Adrenal gland (tissue), 5 donors: ENCODE data around the gene TNFRSF25.

Experiments used
- CTCF ChIP-seq, 6 experiments: fragments of 450-650 bp in 4 of 6; fragments of 200-600 bp in 2 of 6; sonication (generic) in 1 of 6; IDR thresholded peaks; 1 replicate in 5 of 6; 2 replicates in 1 of 6; pipeline versions ENCODE4 v1.5.1 to v1.8.0; 2016 to 2021; ENCODE audit warnings: antibody characterized with exemption in 6 of 6, mild to moderate bottlenecking in 2 of 6, moderate library complexity in 1 of 6
- POLR2A ChIP-seq, 2 donors: fragments of 450-650 bp; IDR thresholded peaks; one replicate each; pipeline ENCODE4 v1.6.1; 2017; ENCODE audit warnings: antibody characterized with exemption in 2 of 2, mild to moderate bottlenecking in 2 of 2, moderate library complexity in 1 of 2
- donor health status: DM: no; HTN: no; CAD: no.

- TF ChIP-seq CTCF (IDR thresholded peaks at IDR 0.05) (no peak), POLR2A (IDR thresholded peaks at IDR 0.05) (no peak)
These were observed 38.1 kb upstream of the TNFRSF25 start for GRCh38 chr1:6503884-6504602.
